Measurements from ENCODE around the gene PRICKLE1. TPM values are rescaled to one million over a fixed set of nuclear protein-coding genes. Genes with fewer than 3 reads are reported as not detected.

Gene PRICKLE1
- total RNA-seq, 1 donor: 15.6 TPM

- TF ChIP-seq CTCF (IDR thresholded peaks at IDR 0.05; ENCODE audit: insufficient read depth, low read length): no peak
- H3K4me3 ChIP-seq (ENCODE audit: low read depth, low read length): no peak overlapping the region
- no peak for DNase-seq (ENCODE audit: low read depth)
Measured at GRCh38 chr12:42564996-42565395, 24.6 kb downstream of the PRICKLE1 start.

GRCh38 chr12:42564556-42564955 is 25.0 kb downstream of the PRICKLE1 start:
- no peak for TF ChIP-seq CTCF (IDR thresholded peaks at IDR 0.05; ENCODE audit: insufficient read depth, low read length)
- no peak overlapping the region for H3K4me3 ChIP-seq (ENCODE audit: low read depth, low read length)
- DNase-seq (ENCODE audit: low read depth): peak; percentile 55

- DNase-seq (ENCODE audit: low read depth): peak; percentile 35
- TF ChIP-seq CTCF (IDR thresholded peaks at IDR 0.05; ENCODE audit: insufficient read depth, low read length): no peak
- no peak overlapping the region for H3K4me3 ChIP-seq (ENCODE audit: low read depth, low read length)
Measured at GRCh38 chr12:42560977-42561376, 28.6 kb downstream of the PRICKLE1 start.

GRCh38 chr12:42557586-42558172 is 31.9 kb downstream of the PRICKLE1 start:
- no peak overlapping the region for H3K4me3 ChIP-seq (ENCODE audit: low read depth, low read length)
- no peak for TF ChIP-seq CTCF (IDR thresholded peaks at IDR 0.05; ENCODE audit: insufficient read depth, low read length)
- no peak for DNase-seq (ENCODE audit: low read depth)

- TF ChIP-seq CTCF (IDR thresholded peaks at IDR 0.05; ENCODE audit: insufficient read depth, low read length): no peak
- no peak overlapping the region for H3K4me3 ChIP-seq (ENCODE audit: low read depth, low read length)
- no peak for DNase-seq (ENCODE audit: low read depth)
Measured at GRCh38 chr12:42556917-42557316, 32.6 kb downstream of the PRICKLE1 start.

- DNase-seq (ENCODE audit: low read depth): no peak
- no peak for TF ChIP-seq CTCF (IDR thresholded peaks at IDR 0.05; ENCODE audit: insufficient read depth, low read length)
- no peak overlapping the region for H3K4me3 ChIP-seq (ENCODE audit: low read depth, low read length)
Measured at GRCh38 chr12:42552822-42553221, 36.7 kb downstream of the PRICKLE1 start.

- DNase-seq (ENCODE audit: low read depth): no peak
- TF ChIP-seq CTCF (IDR thresholded peaks at IDR 0.05; ENCODE audit: insufficient read depth, low read length): no peak
- no peak overlapping the region for H3K4me3 ChIP-seq (ENCODE audit: low read depth, low read length)
Measured at GRCh38 chr12:42550800-42551199, 38.7 kb downstream of the PRICKLE1 start.
